ENCODE data around the gene VPS26C. TPM values are rescaled to one million over a fixed set of nuclear protein-coding genes. Genes with fewer than 3 reads are reported as not detected.

Gene VPS26C
- total and polyA plus RNA-seq, 10 of the 15 experiments (the other 5 are each of a cell fraction or from before 2014, with no cell fraction given): 32.5 to 65.1 (median 48.0) TPM

GRCh38 chr21:37227071-37228002, 39.8 kb downstream of the VPS26C start:
- TF ChIP-seq ZZZ3 (IDR thresholded peaks at IDR 0.05; ENCODE audit: control insufficient read depth, insufficient read length, low read depth) (no peak), MLLT1 (IDR thresholded peaks at IDR 0.05) (no peak), HCFC1 (IDR thresholded peaks at IDR 0.05; ENCODE audit: low read length) (no peak), NFYA (IDR thresholded peaks at IDR 0.05; ENCODE audit: borderline replicate concordance, low read depth, low read length) (no peak), CBX5 (IDR thresholded peaks at IDR 0.05; ENCODE audit: low read depth) (no peak), YY1 (IDR thresholded peaks at IDR 0.05; ENCODE audit: low read depth, low read length) (no peak), ZNF384 (IDR thresholded peaks at IDR 0.05; ENCODE audit: borderline replicate concordance, low read depth, low read length) (no peak), RFX5 (IDR thresholded peaks at IDR 0.05; ENCODE audit: low read depth, low read length) (no peak), ZNF24 (IDR thresholded peaks at IDR 0.05) (no peak)
- Histone ChIP-seq H3K4me1 (ENCODE audit: control insufficient read depth, insufficient read depth, low read length) (peaks cover 11% of the 10 kb centered on the region), H3K27me3 (replicated peaks in 1 of 2; ENCODE audit: control insufficient read depth in 2 of 2, insufficient read depth in 2 of 2, low read length in 1 of 2) (no peaks in the 10 kb centered on the region), H3K36me3 (ENCODE audit: control insufficient read depth in 2 of 2, insufficient read depth in 2 of 2, low read length in 1 of 2) (peaks cover 26 to 29% of the 10 kb centered on the region in 2 experiments), H3K4me3 (no peak overlapping the region), H3K9me3 (replicated peaks; ENCODE audit: control insufficient read depth, insufficient read depth, low read length) (no peaks in the 10 kb centered on the region; the same call in 2 of the 3 replicates), H4K20me1 (ENCODE audit: control insufficient read depth, insufficient read depth) (no peaks in the 10 kb centered on the region), H2AFZ (ENCODE audit: control insufficient read depth, low read depth, low read length) (no peak overlapping the region), H3K4me2 (ENCODE audit: control insufficient read depth, insufficient read depth) (no peak overlapping the region), H3K27ac (ENCODE audit: control insufficient read depth, insufficient read depth) (no peak overlapping the region), H3K79me2 (ENCODE audit: control insufficient read depth, insufficient read depth, low read length) (no peaks in the 10 kb centered on the region), H3K9ac (ENCODE audit: control insufficient read depth, insufficient read depth, low read length) (no peak overlapping the region)
- ChIA-PET POLR2A (interaction anchor here (0.6 to 1.3 kb wide), 2 partner anchors 17 to 22 kb away, joined by 3 read pairs; no protein-coding TSS in a partner anchor), CTCF (interaction anchor here (0.8 kb wide), 1 partner anchor 337 kb away, joined by 3 read pairs; no protein-coding TSS in a partner anchor), RAD21 (ENCODE audit: unreplicated experiment) (no interaction called here), SMC1A (ENCODE audit: uncharacterized antibody, unreplicated experiment) (interaction anchor here (1.4 kb wide), 1 partner anchor 30 kb away, joined by 3 read pairs; no protein-coding TSS in a partner anchor)
- no TSS peak for BruUV-seq (replicated peaks)
- intact Hi-C loops (cut with micrococcal nuclease; ENCODE audit: unreplicated experiment): no loop called here
- FAIRE-seq (no peak), ATAC-seq (no peak), DNase-seq (ENCODE audit: low read depth, low spot score) (no peak)
- in situ Hi-C loops (cut with MboI): no loop called here
- 92% methylated on average over 38 of the region's 38 CpGs for WGBS (ENCODE audit: insufficient coverage, insufficient replicate concordance, low lambda C conversion rate, missing lambda C conversion rate)
